Activated CD4-positive, alpha-beta T cell treated with anti-CD3 and anti-CD28 coated beads for 1 hour (primary cell): ENCODE measurements around the gene KRT9.
"Not testable (repeated sequence)": the region's sequence is repeated elsewhere in the genome, so short reads cannot be mapped to it uniquely, and the experiment has no call there.

Experiments used
- DNase-seq: peaks from one replicate; pipeline ENCODE4 v3.0.0-alpha.2; 2020

KRT9 gene

DNA sequence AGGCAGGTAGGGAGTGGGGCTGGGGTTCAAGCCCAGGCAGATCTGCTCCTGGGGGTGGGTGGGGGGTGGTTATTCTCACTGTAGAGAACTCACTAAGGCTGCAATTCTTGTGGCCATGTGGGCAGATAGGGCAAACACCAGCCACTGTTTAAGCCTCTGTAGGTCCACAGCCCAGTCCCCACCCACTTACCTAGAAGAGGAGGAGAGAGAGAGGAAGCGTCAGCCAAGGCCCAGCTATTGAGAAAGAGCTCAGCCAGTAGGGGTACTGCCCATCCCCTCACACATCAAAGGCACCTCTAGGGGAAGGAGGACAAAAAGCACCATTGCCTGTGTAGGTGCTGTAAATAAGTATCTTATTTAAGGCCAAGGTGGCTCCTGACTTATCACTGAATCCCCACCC is 27.8 kb upstream of the KRT9 start:
- no peak for DNase-seq

DNA sequence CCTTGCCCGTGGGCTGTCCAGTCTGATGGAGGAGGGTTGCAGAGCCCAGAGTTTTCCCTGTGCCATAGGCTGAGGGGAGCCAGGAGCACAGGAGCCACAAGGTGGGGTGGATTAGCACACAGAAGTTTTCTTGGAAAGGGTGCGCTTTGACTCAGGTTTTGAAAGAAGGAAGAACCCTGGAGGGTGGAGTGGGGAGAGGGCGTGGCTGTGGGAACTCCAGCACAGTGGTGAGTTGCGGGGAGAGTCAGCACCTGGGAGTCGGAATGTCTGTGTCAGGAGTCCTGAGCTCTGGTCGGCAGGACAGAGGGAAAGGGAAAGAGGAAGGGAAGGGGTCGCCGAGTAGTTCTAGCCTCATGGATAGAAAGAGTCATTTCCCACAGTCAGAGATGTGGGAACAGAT is 23.7 kb upstream of the KRT9 start:
- no peak for DNase-seq

DNA sequence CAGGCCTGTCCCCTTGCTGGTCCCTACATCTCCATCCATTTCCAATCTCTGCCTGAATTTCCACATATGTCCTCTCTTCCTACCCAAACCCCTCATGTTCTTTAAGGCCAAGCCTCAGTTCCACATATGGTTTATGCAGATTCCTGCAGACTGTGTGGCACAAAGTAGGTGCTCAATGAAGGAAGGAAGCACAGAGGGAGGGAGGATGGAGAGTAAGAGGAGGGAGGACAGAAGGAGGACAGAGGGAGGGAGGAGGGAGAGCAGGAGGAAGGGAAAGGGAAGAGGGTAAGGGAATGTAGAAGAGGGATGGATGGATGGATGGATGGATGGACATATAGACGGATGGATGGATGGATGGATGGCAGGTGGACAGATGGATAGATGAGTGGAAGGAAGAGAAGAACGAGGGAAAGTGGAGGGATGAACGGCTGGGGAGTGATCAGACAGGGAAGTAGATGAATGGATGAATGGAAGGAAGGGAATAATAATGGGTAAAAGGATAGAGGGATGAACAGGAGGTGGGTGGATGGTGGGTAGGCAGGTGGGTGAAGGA is 22.6 kb upstream of the KRT9 start:
- no peak for DNase-seq

DNA sequence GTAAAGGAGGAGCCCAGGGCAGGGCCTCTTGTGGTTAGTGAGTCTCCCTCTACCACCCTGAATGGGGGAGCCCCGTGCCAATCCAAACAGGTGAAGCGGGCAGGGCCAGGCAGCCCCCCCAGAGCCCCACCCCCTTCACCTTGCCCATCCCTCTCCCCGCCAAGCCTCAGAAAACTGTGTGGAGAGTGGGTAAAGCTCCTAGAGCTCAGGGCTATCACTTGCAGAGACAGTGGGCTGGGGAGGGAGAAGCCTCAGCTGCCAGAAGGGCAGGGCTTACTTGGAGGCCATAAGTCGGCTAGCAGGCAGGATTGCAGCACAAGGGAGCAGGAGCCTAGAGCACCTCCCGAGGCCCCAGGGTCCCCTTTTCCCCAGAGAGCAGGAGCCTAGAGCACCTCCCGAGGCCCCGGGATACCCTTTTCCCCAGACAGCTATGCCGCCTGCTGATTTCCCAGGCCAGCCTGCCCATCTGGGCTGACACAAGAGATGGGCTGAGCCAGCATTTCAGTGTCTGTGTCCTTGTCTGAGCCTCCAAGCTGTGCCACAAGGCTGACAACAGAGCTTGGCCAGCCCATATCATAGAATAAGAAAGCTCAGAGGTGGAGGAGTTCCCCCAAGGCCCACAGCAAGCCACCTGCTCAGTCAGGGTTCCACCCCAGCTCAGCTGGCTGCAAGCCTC is 21.6 kb upstream of the KRT9 start:
- DNase-seq: no peak

DNA sequence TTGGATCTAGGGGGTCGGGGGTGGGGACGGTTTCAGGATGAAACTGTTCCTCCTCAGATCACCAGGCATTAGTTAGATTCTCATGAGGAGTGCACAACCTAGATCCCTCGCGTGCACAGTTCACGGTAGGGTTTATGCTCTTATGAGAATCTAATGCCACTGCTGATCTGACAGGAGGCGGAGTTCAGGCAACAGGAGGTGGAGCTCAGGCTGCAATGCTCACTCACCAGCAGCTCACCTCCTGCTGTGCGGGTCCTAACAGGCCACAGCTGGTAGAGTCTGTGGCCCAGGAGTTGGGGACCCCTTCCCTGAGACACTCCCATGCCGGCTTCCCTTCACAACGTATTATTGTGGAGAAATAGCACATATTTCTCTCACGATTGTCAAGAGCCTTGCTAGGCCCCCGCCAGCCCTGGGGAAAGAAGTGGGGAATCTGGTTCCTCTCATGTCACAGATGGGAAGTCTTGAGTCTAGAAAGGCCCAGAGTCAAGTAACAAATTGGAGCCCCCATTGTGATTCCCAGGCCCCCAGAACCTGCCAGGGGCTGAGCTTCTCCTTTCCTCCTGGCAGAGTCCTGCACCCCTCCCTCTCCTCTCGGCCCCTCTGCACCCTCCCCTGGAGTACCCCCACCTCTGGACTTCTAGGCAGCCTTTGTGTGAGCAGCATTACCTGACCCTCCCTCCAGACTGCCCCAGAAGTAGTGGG is 20.9 kb upstream of the KRT9 start:
- no peak for DNase-seq

DNA sequence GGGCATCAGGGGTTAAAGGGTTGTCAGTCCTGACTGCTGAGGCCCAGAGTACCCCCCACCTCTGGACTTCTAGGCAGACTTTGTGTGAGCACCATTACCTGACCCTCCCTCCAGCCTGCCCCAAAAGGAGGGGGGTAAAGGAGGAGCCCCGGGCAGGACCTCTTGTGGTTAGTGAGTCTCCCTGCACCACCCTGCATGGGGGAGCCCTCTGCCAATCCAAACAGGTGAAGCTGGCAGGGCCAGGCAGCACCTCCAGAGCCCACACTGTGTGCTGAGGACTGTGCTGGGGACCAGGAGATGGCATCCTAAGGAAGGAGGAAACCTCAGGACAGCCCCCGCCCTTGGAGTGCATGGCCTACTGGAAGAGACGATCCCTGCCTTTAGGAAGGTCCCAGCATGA is 17.4 kb upstream of the KRT9 start:
- DNase-seq: no peak

DNA sequence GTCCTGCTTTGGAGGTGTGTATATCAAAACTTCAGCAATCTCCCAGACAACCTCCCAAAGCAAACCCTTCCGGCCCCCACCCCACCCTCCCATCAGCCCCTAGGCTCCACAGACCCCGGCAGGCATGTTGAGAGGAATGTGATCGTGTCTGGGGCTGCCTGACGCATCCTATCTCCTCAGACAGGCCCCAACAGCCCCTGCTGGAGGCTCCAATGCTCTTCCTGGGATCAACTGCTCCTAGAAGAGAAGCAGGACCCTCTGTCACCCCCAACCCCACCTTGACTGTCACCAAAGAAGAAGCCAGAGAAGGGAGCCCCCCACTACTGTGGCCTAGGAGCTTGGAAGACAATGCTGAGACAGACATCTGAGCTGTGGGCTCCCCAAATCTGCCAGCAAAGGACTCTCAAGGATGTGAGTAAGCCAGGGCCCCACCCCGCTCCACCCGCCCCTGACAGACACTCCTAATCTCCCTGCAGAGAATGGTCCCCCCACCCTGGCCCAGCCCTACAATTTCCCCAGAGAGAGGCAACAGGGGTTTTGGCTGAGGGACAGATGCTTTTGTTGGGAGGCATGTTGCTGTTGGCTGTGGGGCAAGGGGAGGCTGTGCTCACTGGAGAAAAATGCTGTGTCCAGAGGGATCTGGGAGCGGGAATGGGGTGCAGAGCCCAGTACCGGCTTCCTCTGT is 16.4 kb upstream of the KRT9 start:
- no peak for DNase-seq

DNA sequence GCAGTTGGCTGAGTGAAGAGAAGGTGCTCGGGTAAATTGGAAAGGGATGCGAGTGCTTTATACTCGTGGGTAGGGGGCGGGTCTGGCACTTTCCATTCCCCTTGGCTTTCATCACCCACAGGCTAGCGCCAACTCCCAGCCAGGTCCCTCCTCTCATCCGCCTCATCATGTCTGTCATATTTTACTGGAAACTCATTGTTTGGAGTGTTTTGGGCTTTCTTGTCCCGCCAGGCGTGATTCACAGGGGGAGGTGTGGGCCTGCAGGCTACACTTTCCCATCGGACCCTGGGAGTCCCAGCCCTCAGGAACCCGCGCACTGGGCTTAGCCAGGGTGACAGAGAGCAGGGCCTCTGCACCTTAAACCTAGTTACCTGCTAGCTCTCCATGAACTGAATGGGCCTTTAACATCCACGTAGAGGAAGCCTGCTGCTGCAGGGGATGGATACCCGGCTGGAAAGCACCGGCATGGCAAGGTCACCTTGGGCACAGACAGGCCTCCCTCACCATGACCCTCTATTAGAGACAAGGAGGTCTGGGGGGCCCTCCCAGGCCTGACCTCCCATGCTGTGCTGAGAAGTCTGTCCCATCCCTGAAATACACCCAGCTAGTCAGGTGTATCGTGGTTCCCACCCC is 15.1 kb upstream of the KRT9 start, which contains the start of gene KRT14:
TSS of gene KRT14 (minus strand) at position 33 of the 633 bp plus-strand sequence. CDS start 61 bp downstream, outside the sequence.
- no peak for DNase-seq

DNA sequence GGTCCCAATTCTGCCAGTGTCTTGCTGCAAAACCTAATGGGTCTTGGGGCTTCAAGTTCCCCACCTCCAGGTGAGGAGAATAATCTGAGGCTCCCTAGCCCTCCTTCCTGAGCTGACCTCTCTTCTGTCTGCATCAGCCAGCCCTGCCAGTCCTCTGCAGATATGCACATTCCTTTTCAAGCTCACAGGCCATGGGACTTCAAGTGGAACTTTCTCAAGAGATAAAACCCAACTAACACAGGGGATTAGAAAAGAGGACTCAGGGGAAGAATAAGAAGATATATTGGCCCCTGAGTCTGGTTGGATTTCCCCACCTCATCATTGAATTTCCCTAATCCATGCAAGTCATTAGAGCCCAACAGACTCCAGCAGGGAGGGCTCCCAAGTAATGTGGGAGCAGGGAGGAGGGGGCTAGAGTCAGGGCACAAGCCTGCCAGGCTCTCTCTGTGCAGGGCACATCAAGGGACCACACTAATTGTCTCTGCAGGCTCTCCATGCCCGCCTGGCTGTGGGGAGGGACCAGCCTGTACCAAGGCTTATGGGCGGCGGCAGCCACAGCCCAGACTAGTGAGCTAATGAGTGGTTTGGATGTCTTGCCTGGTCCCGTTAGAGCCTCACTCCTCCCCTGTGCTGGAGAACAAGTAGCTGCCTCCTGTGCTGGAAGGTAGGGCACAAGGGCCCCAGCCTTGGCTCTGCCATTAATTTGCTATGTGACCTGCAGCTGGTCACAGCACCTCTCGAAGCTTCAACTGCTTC is 13.6 kb upstream of the KRT9 start:
- DNase-seq: no peak

DNA sequence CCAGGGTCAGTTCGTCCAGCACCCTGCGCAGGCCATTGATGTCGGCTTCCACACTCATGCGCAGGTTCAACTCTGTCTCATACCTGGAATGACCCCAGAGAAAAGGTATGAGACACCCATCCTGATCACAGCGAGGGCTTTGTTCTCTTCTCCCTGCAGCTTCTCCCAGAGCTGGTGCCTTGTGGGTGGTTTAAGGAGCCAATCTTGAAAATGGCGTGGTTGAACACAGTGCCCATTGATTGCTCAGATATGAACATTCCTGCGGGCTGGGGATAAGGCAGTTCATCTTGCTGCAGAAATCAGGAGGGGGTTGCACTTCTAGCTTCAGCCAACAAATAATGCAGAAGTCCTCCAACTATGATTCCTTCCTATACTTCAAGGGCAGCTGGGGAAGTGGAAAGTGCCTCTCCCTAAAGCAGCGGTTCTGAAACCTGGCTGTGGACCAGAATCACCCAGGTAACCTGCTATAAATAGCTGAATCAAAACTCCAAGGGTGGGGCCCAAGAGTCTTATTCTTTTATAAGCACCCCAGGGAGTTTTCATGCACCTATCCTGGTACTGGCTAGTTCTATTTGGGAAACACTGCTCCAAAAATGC is 12.6 kb upstream of the KRT9 start:
- not testable (repeated sequence) for DNase-seq

DNA sequence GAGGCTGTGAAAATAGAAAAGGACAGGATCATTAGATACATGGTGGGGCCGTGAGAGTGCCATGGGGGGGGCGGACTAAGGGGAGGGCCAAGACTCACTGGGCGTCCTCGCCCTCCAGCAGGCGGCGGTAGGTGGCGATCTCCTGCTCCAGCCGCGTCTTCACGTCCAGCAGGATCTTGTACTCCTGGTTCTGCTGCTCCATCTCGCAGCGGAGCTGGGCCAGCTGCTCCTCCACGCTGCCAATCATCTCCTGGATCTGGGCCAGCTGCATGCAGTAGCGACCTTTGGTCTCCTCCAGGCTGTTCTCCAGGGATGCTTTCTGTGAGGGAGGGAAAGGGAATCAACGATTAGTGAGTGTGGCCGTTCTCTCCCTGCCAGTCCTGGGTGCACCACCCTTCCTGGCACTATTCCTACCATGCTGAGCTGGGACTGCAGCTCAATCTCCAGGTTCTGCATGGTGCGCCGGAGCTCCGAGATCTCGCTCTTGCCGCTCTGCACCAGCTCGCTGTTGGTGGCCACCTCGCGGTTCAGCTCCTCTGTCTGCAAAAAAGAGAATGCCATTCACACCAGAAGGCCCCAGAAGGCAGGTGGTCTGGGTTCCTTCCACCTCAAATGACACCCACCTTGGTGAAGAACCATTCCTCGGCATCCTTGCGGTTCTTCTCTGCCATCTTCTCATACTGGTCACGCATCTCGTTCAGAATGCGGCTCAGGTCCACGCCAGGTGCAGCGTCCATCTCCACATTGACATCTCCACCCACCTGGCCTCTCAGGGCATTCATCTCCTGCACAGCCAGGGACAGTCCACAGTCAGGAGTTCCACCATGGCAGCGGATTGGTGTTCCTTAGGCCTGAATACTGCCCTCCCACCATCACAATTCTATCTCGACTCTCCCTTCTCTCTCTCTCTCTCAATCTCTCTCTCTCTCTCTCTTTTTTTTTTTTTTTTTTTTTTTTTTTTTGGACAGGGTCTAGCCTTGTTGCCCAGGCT is 11.6 kb upstream of the KRT9 start:
- no peak for DNase-seq

DNA sequence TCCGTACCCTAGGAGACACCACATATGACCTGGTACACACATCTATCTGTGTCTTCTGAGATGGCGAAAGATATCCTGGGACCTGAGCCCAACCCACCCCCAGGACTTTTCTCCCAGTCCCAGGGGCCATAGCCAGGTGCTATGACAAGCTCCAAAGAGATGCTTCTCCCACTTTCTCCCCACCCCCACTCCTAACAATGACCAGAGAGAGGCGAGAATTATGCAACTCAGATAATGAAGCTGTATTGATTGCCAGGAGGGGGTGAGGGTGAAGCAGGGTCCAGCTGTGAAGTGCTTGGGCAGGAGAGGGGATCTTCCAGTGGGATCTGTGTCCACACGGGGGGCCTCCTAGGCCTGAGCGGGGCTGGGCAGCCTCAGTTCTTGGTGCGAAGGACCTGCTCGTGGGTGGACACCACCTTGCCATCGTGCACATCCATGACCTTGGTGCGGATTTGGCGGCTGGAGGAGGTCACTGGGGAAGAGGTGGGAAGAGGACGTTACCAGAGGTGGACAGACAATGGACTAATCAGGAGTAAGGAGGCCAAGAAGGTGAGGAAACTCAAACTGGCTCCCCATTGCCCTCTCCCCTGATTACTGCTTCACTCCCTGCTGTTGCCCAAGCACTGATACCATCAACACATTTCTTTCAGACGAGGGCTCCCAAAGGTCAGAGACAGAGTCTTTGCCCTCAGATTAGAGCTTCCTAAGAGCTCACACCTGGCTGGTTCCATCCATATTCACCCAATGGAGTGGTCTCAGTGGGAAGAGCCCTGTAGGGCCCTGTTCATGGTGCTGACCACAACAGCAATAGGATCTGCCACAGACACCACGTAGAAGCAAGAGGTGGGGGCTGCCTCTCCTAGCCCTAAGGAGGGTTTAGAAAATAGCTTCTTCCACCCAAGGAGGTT is 10.5 kb upstream of the KRT9 start:
- DNase-seq: not testable (repeated sequence)

DNA sequence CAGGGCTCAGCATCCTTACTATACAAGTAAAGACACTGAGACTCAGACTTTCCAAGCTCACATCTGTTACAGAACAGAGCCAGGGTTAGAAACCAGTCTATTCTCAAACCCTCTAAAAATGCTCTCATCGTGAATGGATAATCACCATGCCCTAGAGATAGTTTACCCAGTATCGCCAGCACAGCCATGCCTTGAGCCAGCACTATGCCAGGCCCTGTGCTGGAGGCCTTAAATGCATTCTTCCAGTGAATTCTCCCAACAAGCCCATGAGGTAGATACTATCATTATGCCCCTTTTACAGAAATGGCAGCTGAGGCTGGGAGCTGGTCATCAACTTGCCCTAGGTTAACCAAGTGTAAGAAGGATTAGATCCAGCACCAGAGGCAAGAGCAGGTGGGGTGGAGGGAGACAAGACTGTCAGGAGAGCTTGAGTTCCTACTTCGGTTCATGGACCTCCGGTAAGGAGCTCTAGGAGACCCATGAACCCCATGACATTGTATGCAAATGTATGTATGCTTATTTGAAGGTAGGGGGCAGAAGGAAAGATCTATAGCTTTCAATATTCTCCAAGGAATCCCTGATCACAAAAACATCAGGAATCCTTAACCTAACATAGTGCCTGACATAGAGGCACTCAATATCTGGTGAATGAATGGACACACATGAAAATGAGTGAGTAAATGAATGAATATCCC is 9.7 kb upstream of the KRT9 start:
- DNase-seq: no peak

DNA sequence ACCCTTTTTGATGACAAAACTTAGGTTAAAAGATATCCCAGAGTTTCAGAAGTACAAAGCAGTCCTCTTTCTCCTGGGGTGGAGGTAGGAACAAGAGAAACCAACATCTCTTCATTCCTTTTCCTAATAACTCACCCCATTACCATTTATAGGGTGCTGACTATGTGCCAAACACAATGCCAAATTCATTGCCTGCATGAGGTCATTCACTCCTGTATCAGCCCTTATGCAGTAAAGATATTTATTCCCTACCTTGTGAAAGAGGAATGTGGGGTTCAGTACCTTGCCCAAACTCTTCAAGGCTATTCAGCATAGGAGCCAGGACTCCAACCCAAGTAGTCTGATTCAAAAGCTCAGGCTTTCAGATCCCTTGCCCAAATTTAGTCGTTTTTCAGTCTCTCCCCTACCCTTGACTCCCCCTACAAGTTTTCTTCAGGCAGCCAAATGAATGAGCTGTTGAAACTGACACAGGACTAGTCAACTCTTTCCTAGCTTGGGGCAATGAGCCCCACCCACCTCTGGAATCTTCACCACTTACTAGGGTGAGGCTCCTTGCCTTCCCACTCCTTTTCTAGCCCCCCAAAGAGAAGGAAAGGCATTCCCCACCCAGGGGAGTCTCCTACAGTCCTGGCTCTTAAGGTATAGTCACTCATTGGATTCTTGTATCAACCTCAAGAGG is 9.0 kb upstream of the KRT9 start:
- DNase-seq: no peak

DNA sequence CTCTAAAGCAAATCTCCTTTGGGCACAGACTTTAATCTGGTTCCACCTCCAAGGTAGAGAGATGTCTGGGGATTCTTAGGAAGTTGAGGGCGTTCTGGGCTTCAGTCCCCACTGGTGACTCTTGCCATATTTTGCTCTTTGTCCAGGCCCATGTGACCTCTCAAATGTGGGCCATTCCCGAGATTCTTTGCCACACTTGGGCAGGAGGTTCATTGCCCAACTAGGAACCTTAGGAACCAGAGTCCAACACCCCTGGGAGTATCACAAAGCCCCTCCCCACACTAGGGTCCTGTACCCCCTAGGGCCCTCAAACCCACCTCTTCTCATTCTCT is 8.4 kb upstream of the KRT9 start:
- DNase-seq: no peak

DNA sequence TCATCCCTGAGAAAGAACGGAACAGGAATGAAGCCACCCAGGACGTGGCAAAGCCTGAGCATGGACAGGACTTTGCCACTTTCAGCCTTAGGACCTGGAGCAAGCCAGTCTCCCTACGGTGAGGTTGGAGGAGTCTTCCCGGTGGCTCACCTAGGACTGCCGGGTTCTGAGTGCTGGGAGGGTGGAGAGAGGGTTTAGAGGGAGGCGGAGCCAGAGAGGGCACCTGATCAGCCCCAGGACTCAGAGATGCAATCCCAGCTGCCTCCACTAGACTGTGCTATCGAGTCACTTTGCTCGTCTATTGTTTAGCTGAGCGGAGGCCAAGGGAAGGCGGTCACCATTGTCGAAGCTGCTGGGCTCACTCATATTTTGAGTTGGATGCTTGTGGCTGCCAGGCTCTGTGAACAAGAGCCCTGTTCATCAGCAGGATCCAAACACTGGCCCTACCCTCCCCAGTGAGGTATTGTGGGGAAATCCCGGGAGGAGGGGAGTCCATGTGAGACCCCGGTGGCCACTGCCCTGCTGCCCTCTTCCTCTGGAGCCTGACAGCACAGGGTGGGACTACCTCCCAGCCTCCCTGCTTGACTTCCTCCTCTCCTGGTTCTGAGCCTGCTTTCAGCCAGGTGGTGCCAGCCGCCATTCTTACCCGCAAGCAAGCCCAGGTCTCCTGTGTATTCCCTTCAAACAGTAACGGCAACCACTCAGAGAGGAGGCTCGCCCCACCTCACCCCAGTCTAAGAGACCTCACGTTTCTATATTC is 7.8 kb upstream of the KRT9 start:
- DNase-seq: peak; percentile 15

DNA sequence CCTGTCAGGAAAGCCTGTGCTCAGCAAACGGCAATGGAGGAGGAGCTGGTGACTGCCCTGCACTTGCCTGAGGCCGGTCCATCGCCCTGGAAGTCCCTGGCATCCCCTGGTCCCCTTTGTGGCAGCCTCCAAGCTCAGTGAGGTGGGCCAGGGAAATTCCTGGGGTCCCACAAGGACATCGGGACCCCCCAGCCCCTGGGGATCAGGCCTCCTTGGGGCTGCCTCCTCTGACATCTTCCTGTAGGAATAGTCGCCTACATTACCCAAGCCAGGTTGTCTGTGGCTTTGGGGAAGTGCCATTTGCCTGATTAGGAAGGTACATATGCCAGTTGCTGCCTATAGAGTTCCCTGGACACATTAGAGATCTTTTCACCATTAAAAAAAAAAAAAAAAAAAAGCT is 7.1 kb upstream of the KRT9 start:
- DNase-seq: no peak

DNA sequence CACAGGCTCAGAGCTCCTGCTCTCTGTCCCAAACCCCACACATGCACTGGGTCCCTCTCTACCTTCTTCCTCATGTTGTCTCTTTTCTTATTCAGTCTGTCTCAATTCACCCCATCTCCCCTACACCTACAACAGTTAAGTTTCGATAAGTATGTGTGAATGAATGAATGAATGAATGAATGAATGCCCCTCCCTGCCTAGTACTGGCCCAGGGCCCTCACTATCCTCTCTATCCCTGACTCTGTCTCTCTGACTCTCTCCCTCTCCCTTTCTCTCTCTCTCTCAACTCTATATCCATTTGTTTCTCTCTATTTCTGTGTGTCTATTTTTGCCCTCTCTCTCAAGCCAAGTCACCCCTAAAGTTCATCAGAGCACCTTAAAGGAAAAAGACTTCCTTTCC is 6.7 kb upstream of the KRT9 start:
- DNase-seq: no peak
